Measurements from ENCODE around the gene DCHS2. TPM values are rescaled to one million over a fixed set of nuclear protein-coding genes. Genes with fewer than 3 reads are reported as not detected.

Gene DCHS2
- total RNA-seq, 6 donors from 2014 or later, result 0.20 to 1.1 (median 0.80) TPM; not detected in 2

- no peak for DNase-seq
- Histone ChIP-seq H3K27ac (no peak overlapping the region), H3K4me1 (no peaks in the 10 kb centered on the region), H3K36me3 (no peaks in the 10 kb centered on the region), H3K27me3 (no peaks in the 10 kb centered on the region), H3K9me3 (no peaks in the 10 kb centered on the region), H3K4me3 (no peak overlapping the region)
- no peak for TF ChIP-seq POLR2A (IDR thresholded peaks at IDR 0.05)
- no peak for TF ChIP-seq CTCF (IDR thresholded peaks at IDR 0.05)
- no peak for TF ChIP-seq POLR2AphosphoS5 (IDR thresholded peaks at IDR 0.05)
- TF ChIP-seq EP300 (IDR thresholded peaks at IDR 0.05), result no peak
- WGBS, 2 donors, result 82 to 83% methylated on average over 4 of the region's 4 CpGs
- ATAC-seq (ENCODE audit: low FRiP score in 2 of 2), result no peak
These were observed 107.6 kb downstream of the DCHS2 start for GRCh38 chr4:154384012-154384411.

GRCh38 chr4:154376486-154376885 is 115.1 kb downstream of the DCHS2 start:
- 96 to 100% methylated on average over 1 of the region's 1 CpG for WGBS, 2 donors
- no peak for ATAC-seq (ENCODE audit: low FRiP score in 2 of 2)
- no peaks in the 10 kb centered on the region for H3K4me1 ChIP-seq
- no peak for DNase-seq
- H3K36me3 ChIP-seq, result no peaks in the 10 kb centered on the region
- no peaks in the 10 kb centered on the region for H3K27me3 ChIP-seq
- TF ChIP-seq POLR2A (IDR thresholded peaks at IDR 0.05) (no peak), CTCF (IDR thresholded peaks at IDR 0.05) (no peak), POLR2AphosphoS5 (IDR thresholded peaks at IDR 0.05) (no peak), EP300 (IDR thresholded peaks at IDR 0.05) (no peak)
- H3K4me3 ChIP-seq, result no peak overlapping the region
- no peaks in the 10 kb centered on the region for H3K9me3 ChIP-seq
- H3K27ac ChIP-seq, result no peak overlapping the region

- no peaks in the 10 kb centered on the region for H3K36me3 ChIP-seq
- no peaks in the 10 kb centered on the region for H3K27me3 ChIP-seq
- no peak overlapping the region for H3K27ac ChIP-seq
- WGBS, 2 donors, result 72 to 78% methylated on average over 4 of the region's 4 CpGs
- ATAC-seq (ENCODE audit: low FRiP score in 2 of 2), result no peak
- no peaks in the 10 kb centered on the region for H3K9me3 ChIP-seq
- no peak overlapping the region for H3K4me3 ChIP-seq
- TF ChIP-seq CTCF (IDR thresholded peaks at IDR 0.05) (no peak), POLR2A (IDR thresholded peaks at IDR 0.05) (no peak), EP300 (IDR thresholded peaks at IDR 0.05) (no peak), POLR2AphosphoS5 (IDR thresholded peaks at IDR 0.05) (no peak)
- no peaks in the 10 kb centered on the region for H3K4me1 ChIP-seq
- no peak for DNase-seq
These were observed 123.5 kb downstream of the DCHS2 start for GRCh38 chr4:154368060-154368459.

GRCh38 chr4:154367659-154368058 is 123.9 kb downstream of the DCHS2 start:
- Histone ChIP-seq H3K27me3 (no peaks in the 10 kb centered on the region), H3K36me3 (no peaks in the 10 kb centered on the region), H3K4me1 (no peaks in the 10 kb centered on the region), H3K9me3 (no peaks in the 10 kb centered on the region), H3K4me3 (no peak overlapping the region), H3K27ac (no peak overlapping the region)
- DNase-seq, result no peak
- TF ChIP-seq EP300 (IDR thresholded peaks at IDR 0.05), result no peak
- TF ChIP-seq CTCF (IDR thresholded peaks at IDR 0.05), result no peak
- TF ChIP-seq POLR2A (IDR thresholded peaks at IDR 0.05), result no peak
- no peak for TF ChIP-seq POLR2AphosphoS5 (IDR thresholded peaks at IDR 0.05)
- ATAC-seq (ENCODE audit: low FRiP score in 2 of 2), result peak in 1 of 2 donors; percentile 29
- WGBS, 2 donors, result 58 to 64% methylated on average over 2 of the region's 2 CpGs

- 59 to 77% methylated on average over 4 of the region's 4 CpGs for WGBS, 2 donors
- DNase-seq (no peak), ATAC-seq (ENCODE audit: low FRiP score in 2 of 2) (no peak)
- no peak overlapping the region for H3K27ac ChIP-seq
- no peaks in the 10 kb centered on the region for H3K36me3 ChIP-seq
- no peaks in the 10 kb centered on the region for H3K9me3 ChIP-seq
- H3K4me1 ChIP-seq, result no peaks in the 10 kb centered on the region
- TF ChIP-seq POLR2AphosphoS5 (IDR thresholded peaks at IDR 0.05) (no peak), EP300 (IDR thresholded peaks at IDR 0.05) (no peak), POLR2A (IDR thresholded peaks at IDR 0.05) (no peak)
- no peaks in the 10 kb centered on the region for H3K27me3 ChIP-seq
- H3K4me3 ChIP-seq, result no peak overlapping the region
These were observed 124.6 kb downstream of the DCHS2 start for GRCh38 chr4:154366956-154367355.
